HEK293T (cell line): ENCODE data around the gene CHST12.

Source experiments
- CTCF ChIA-PET: fragments of 350-600 bp; formaldehyde crosslinking; extraction: SDS; loops from one replicate; lab custom pipeline; 2021; ENCODE audit warnings: antibody characterized with exemption, inconsistent platforms; lab: Yijun Ruan, JAX
- POLR2A ChIA-PET: fragments of 350-600 bp; formaldehyde crosslinking; extraction: SDS; loops from one replicate; lab custom pipeline; 2020; ENCODE audit warnings: antibody characterized with exemption, inconsistent platforms; lab: Yijun Ruan, JAX
- DNase-seq: peaks from one replicate; pipeline ENCODE4 v3.0.0; 2012; ENCODE audit warnings: mixed read lengths; ENCODE audit errors: extremely low spot score
- ARNT ChIP-seq: fragments of 450-650 bp; IDR thresholded peaks from 2 replicates; pipeline ENCODE4 v1.6.1; 2017; ENCODE audit warnings: mild to moderate bottlenecking
- BHLHE40 ChIP-seq: fragments of 450-650 bp; IDR thresholded peaks from 2 replicates; pipeline ENCODE4 v1.6.1; 2016; ENCODE audit warnings: mild to moderate bottlenecking, moderate library complexity, borderline replicate concordance
- CTBP1 ChIP-seq: fragments of 450-650 bp; IDR thresholded peaks from 2 replicates; pipeline ENCODE4 v1.6.1; 2016; ENCODE audit warnings: borderline replicate concordance
- ELF4 ChIP-seq: fragments of 450-650 bp; IDR thresholded peaks from 2 replicates; pipeline ENCODE4 v1.6.1; 2017; ENCODE audit warnings: antibody characterized with exemption
- FOXA1 ChIP-seq: fragments of 450-650 bp; IDR thresholded peaks from 2 replicates; pipeline ENCODE4 v1.6.1; 2016; ENCODE audit warnings: mild to moderate bottlenecking
- FOXK2 ChIP-seq: fragments of 450-650 bp; IDR thresholded peaks from 2 replicates; pipeline ENCODE4 v1.6.1; 2016; ENCODE audit warnings: mild to moderate bottlenecking
- FOXM1 ChIP-seq: fragments of 450-650 bp; IDR thresholded peaks from 2 replicates; pipeline ENCODE4 v1.6.1; 2017; ENCODE audit warnings: mild to moderate bottlenecking, borderline replicate concordance
- HDGF ChIP-seq: fragments of 450-650 bp; IDR thresholded peaks from 2 replicates; pipeline ENCODE4 v1.6.1; 2017; ENCODE audit warnings: antibody characterized with exemption, borderline replicate concordance
- L3MBTL2 ChIP-seq: fragments of 450-650 bp; conservative IDR thresholded peaks from 2 replicates; pipeline ENCODE4 v1.6.1; 2016; ENCODE audit warnings: mild to moderate bottlenecking
- LEF1 ChIP-seq: fragments of 450-650 bp; IDR thresholded peaks from 2 replicates; pipeline ENCODE4 v1.6.1; 2017; ENCODE audit warnings: mild to moderate bottlenecking, borderline replicate concordance
- NFRKB ChIP-seq: fragments of 450-650 bp; IDR thresholded peaks from 2 replicates; pipeline ENCODE4 v1.6.1; 2016; ENCODE audit warnings: mild to moderate bottlenecking, moderate library complexity
- SP1 ChIP-seq: fragments of 450-650 bp; IDR thresholded peaks from 2 replicates; pipeline ENCODE4 v1.6.1; 2017
- SUZ12 ChIP-seq: fragments of 450-650 bp; IDR thresholded peaks from 2 replicates; pipeline ENCODE4 v1.6.1; 2016; ENCODE audit warnings: mild to moderate bottlenecking
- TARDBP ChIP-seq: fragments of 450-650 bp; IDR thresholded peaks from 2 replicates; pipeline ENCODE4 v1.6.1; 2016
- ZNF384 ChIP-seq: fragments of 450-650 bp; IDR thresholded peaks from 2 replicates; pipeline ENCODE4 v1.6.1; 2016
- TF ChIP-seq, protein P1 (sequence below): fragments of 450-650 bp; IDR thresholded peaks from 2 replicates; pipeline ENCODE4 v1.6.1; 2016

Gene CHST12

DNA sequence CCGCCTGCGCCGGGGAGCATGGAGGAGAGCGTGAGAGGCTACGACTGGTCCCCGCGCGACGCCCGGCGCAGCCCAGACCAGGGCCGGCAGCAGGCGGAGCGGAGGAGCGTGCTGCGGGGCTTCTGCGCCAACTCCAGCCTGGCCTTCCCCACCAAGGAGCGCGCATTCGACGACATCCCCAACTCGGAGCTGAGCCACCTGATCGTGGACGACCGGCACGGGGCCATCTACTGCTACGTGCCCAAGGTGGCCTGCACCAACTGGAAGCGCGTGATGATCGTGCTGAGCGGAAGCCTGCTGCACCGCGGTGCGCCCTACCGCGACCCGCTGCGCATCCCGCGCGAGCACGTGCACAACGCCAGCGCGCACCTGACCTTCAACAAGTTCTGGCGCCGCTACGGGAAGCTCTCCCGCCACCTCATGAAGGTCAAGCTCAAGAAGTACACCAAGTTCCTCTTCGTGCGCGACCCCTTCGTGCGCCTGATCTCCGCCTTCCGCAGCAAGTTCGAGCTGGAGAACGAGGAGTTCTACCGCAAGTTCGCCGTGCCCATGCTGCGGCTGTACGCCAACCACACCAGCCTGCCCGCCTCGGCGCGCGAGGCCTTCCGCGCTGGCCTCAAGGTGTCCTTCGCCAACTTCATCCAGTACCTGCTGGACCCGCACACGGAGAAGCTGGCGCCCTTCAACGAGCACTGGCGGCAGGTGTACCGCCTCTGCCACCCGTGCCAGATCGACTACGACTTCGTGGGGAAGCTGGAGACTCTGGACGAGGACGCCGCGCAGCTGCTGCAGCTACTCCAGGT lies 29.7 kb downstream of the CHST12 start:
- peak; percentile 0 for DNase-seq
- CTCF ChIA-PET, result no interaction called here
- TF ChIP-seq CTBP1, result no peak
- TF ChIP-seq L3MBTL2, result no peak
- no peak for TF ChIP-seq LEF1
- POLR2A ChIA-PET, result no interaction called here

DNA sequence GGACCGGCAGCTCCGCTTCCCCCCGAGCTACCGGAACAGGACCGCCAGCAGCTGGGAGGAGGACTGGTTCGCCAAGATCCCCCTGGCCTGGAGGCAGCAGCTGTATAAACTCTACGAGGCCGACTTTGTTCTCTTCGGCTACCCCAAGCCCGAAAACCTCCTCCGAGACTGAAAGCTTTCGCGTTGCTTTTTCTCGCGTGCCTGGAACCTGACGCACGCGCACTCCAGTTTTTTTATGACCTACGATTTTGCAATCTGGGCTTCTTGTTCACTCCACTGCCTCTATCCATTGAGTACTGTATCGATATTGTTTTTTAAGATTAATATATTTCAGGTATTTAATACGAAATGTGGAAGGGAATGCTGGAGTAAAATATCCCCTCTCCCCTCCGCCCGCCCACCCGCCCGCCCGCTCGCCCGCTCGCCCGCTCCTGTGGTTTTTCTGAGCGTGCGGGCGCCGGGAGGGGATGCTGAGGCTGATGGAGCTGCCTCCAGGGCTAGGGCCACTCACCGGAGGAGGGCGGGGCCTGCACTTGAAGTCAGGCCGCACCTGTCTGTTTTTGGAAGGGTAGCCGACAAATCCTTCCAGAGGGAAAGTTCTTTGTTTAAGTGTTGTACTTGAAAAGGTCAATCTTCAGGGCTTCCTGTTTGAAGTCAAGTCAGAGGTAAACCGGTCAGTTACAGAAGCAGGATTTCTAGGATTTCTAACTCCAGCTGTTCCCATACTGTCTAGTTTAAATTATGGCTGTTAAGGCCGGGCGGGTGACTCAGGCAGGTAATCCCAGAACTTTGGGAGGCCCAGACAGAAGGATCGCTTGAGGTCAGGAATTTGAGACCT lies 30.5 kb downstream of the CHST12 start:
- ChIA-PET POLR2A (no interaction called here), CTCF (no interaction called here)
- TF ChIP-seq TARDBP, result no peak
- TF ChIP-seq SUZ12, result no peak

DNA sequence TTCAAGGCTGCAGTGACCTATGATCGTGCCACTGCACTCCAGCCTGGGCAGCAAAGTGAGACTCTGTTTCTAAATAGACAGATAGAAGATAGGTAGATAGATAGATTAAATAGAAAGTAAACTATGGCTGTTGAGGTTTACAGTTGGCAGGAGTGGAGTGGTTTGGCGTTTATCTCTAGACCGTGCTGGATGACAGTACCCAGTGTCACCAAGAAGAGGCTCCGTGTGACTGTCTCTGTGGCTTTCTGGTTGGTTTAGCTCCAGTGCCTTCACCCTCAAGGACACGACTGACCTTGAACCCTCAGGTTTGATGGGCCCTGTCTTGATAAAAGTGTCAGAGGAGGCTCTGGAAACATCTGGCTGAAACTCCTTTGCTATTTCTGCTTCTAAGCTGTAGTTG lies 31.7 kb downstream of the CHST12 start:
- ChIA-PET POLR2A (no interaction called here), CTCF (no interaction called here)
- TF ChIP-seq, protein P1, sequence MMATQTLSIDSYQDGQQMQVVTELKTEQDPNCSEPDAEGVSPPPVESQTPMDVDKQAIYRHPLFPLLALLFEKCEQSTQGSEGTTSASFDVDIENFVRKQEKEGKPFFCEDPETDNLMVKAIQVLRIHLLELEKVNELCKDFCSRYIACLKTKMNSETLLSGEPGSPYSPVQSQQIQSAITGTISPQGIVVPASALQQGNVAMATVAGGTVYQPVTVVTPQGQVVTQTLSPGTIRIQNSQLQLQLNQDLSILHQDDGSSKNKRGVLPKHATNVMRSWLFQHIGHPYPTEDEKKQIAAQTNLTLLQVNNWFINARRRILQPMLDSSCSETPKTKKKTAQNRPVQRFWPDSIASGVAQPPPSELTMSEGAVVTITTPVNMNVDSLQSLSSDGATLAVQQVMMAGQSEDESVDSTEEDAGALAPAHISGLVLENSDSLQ, result no peak
- DNase-seq, result no peak

More for the DNA sequence above, 30.5 kb downstream of the CHST12 start:
- DNase-seq, result no peak

DNA sequence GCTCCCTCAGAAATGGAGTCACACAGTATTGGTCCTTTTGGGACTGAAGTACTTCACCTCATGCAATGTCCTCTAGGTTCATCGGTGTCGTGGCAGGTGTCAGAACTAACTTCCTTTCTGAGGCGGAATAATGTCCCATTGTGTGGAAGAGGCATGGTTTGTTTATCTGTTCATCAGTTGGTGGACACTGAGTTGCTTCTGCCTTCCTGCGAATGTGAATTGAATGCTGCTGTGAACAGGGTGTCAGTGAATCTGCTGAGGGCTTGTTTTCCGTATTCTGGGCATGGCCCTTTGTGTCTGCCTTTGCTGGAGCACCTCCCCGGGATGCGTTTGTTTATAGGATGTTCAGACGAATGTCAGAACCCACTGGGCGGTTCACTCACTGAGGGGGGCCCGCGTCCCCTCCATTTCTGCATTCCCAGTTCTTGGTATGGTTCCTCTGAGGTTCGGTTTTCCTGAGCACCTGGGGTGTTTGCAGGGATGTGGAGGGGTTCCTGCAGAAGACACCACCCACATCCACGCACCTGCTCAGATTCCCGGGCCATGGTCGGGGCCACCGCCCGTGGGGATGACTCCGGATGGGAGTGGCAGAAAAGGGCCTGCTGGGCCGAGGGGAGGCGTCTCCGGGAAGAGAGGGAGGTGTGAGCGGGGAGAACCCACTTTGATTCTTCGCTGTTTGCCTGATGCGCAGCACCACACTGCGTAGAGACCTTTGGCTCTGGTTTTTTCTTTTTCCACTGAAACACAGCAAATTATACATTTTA lies 33.1 kb downstream of the CHST12 start:
- POLR2A ChIA-PET, result no interaction called here
- CTCF ChIA-PET, result interaction anchor here (1.0 kb wide), 1 partner anchor 273 kb away, joined by 3 read pairs; no protein-coding TSS in a partner anchor
- no peak for DNase-seq

DNA sequence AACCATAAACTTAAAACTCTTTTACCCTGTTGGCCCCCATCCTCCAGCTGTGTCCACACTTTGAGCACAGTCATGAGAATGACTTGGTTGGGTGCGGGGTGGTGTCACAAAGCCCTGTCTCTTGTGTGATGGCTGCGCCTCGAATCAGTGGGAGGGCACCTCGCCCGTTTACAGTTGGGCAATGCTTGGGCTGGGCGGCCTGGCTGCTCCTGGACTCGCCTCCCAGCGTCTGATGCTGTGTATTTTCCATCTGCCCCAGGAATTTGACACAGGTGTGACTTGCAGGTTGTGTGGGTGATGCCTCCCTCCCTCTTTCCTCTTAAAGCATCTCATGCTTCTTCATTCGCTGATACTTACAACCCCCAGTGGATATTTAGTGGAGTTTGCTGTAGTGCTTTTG lies 33.7 kb downstream of the CHST12 start:
- TF ChIP-seq BHLHE40 (no peak), NFRKB (no peak), L3MBTL2 (no peak), SUZ12 (no peak), LEF1 (no peak), ZNF384 (no peak), TARDBP (no peak), SP1 (no peak), FOXK2 (no peak), CTBP1 (no peak)
- ChIA-PET POLR2A (no interaction called here), CTCF (interaction anchor here (1.0 kb wide), 1 partner anchor 272 kb away, joined by 3 read pairs; no protein-coding TSS in a partner anchor)
- DNase-seq, result peak; percentile 4

More for the DNA sequence above, 33.1 kb downstream of the CHST12 start:
- TF ChIP-seq, protein P1, result no peak
- no peak for TF ChIP-seq FOXA1
- TF ChIP-seq LEF1, result no peak
- TF ChIP-seq L3MBTL2, result no peak
- no peak for TF ChIP-seq ARNT
- TF ChIP-seq BHLHE40, result no peak
- TF ChIP-seq SUZ12, result no peak
- TF ChIP-seq SP1, result no peak
- TF ChIP-seq NFRKB, result no peak

DNA sequence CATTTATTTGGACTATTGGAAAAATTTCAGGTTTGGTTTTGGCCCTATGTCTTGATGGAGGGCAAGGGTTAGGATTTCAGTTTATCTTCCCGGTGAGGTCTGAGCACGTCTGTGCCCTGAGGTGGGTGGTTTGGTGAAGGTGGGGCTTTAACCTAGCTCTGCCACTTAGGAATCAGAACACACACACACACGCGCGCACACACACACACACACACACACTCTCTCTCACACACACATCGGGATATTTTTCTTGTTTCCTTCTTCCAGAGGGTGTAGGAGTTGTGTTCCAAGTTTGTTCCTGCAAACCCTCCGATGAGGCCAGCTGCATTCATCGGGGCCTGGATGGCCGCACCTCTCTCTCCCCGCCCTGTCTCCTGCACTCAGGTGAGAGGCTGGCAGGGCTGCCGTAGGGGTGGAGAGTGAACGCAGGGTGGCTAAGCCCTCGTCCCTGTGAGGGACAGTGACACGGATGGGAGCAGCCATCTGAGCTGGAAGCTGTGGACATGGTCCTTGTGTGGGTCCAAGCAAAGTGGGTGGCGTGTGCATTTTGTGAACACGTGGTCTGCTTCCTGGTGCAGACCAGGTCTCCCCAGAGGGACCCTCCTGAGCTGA lies 34.2 kb downstream of the CHST12 start:
- POLR2A ChIA-PET, result no interaction called here
- CTCF ChIA-PET, result interaction anchor here (1.0 to 1.3 kb wide), 2 partner anchors 31 to 272 kb away, joined by 3 read pairs; no protein-coding TSS in a partner anchor
- TF ChIP-seq ARNT, result no peak
- no peak for TF ChIP-seq SUZ12
- no peak for TF ChIP-seq L3MBTL2
- TF ChIP-seq ZNF384, result no peak
- TF ChIP-seq NFRKB, result no peak
- no peak for TF ChIP-seq BHLHE40
- TF ChIP-seq HDGF, result no peak
- TF ChIP-seq FOXA1, result no peak
- no peak for TF ChIP-seq TARDBP
- no peak for TF ChIP-seq LEF1
- no peak for TF ChIP-seq CTBP1
- no peak for TF ChIP-seq FOXK2
- TF ChIP-seq ELF4, result no peak
- TF ChIP-seq, protein P1, result no peak
- TF ChIP-seq FOXM1, result no peak
- TF ChIP-seq SP1, result no peak
- DNase-seq, result no peak
